GM18517 (cell line): ENCODE data around the gene MAGEB3.

Experiments
- ATAC-seq: cut with Tn5 transposase; IDR thresholded peaks from one replicate; pipeline ENCODE4 v1.9.1; 2021; ENCODE audit warnings: mild to moderate bottlenecking, moderate library complexity; ENCODE audit not compliant: unreplicated experiment

MAGEB3 gene

DNA sequence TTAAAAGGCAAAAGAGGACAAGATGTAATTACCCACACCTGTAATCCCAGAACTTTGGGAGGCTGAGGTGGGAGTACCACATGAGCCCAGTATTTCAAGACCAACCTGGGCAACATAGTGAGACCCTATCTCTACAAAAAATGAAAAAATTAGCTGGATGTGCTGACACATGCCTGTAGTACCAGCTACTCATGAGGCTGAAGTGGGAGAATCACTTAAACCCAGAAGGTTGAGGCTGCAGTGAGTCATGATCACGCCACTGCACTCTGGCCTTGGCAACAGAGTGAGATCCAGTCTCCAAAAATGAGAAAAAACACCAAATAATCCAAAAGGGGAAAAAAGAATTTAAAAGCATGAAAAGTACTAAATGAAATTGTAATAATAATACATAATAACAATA, 47.9 kb downstream of the MAGEB3 start:
- no peak for ATAC-seq

DNA sequence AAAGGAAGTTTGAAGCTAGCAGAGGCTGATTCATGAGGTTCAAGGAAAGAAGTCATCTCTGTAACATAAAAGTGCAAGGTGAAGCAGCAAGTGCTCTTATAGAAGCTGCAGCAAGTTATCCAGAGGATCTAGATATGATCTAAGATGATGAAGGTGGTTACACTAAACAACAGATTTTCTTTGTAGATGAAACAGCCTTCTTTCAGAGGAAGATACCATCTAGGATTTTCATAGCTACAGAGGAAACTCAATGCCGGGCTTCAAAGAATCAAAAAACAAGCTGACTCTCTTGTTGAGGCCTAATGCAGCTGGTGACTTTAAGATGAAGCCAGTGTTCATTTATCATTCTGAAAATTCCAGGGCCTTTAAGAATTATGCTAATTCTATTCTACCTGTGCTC, 50.0 kb downstream of the MAGEB3 start:
- no peak for ATAC-seq

DNA sequence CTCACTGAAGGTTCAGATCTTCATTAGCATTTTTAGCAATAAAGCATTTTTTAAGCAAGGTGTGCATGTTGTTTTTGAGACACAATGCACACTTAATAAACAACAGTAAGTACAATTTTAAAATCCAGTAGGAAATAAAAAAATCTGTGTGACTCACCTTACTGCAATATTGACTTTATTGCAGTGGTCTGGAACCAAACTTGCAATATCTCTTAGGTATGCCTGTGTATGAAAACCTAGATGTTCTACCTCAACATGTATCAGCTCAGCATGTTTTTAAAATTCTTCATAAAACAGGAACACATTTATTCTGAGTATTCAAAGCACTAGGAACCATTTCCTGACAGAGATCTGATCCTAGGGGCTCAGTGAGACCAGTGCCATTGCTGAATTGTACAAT, 52.1 kb downstream of the MAGEB3 start:
- ATAC-seq = no peak

DNA sequence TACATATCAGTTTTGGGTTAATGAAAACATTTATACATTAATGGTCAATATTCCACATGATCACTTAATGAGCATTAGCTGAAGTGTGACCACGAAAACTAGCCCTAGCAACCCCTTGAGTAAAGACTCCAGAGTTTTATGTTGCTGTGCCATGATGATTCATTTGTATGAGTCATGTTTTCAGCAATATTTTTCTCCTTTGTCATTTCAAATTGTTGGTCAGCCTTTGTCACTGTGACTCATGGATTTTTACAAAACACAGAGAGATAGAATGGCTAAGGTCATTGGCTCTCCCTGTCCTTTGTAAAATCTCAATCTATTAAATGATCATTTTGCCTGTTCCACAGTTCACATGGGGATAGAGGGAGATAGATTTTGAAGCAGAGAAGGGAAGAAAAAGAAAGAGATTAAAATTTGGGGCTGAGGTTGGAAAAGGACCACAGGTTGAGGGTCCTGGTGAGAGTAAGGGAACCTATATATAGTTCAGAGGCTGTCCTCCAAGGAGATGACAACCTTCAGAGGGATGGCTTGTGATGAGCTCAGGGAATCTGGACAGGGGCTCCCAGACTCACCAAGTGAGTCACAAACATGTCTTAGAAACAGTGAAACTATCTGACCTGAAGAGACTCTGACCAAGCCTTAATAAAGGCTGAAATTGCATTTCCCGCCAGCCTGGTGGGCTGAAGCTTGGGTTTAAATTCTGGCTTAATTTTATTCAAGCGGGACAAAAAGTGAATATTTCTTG, 53.2 kb downstream of the MAGEB3 start:
- ATAC-seq = no peak
